Measurements from ENCODE around the gene CTNNA3. TPM values are rescaled to one million over a fixed set of nuclear protein-coding genes. Genes with fewer than 3 reads are reported as not detected.

Gene CTNNA3
- total RNA-seq, 6 donors from 2014 or later = 0.20 to 2.0 TPM; not detected in 4

DNA sequence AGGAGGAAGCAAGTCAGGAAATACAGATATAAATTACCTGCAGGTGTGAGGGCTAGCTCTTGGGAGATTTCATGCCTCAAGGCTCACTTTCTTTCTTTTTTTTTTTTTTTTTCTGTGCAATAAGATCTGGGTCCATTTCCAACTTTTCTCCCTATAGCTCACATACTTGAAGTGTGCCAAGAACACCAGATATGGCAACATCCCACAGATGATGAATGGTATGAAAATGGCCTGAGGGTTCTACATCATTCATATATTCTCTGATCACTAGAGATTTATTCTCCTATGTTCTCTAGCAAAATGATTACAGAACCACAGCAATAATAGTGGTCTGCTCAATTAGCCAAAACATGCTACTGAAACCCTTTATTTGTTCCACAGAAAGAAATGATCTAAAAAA lies 653.0 kb downstream of the CTNNA3 start:
- no peak overlapping the region for H3K27ac ChIP-seq
- TF ChIP-seq, protein P1, sequence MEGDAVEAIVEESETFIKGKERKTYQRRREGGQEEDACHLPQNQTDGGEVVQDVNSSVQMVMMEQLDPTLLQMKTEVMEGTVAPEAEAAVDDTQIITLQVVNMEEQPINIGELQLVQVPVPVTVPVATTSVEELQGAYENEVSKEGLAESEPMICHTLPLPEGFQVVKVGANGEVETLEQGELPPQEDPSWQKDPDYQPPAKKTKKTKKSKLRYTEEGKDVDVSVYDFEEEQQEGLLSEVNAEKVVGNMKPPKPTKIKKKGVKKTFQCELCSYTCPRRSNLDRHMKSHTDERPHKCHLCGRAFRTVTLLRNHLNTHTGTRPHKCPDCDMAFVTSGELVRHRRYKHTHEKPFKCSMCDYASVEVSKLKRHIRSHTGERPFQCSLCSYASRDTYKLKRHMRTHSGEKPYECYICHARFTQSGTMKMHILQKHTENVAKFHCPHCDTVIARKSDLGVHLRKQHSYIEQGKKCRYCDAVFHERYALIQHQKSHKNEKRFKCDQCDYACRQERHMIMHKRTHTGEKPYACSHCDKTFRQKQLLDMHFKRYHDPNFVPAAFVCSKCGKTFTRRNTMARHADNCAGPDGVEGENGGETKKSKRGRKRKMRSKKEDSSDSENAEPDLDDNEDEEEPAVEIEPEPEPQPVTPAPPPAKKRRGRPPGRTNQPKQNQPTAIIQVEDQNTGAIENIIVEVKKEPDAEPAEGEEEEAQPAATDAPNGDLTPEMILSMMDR (IDR thresholded peaks at IDR 0.05) = no peak
- no peak for ATAC-seq (ENCODE audit: low FRiP score in 2 of 2)

DNA sequence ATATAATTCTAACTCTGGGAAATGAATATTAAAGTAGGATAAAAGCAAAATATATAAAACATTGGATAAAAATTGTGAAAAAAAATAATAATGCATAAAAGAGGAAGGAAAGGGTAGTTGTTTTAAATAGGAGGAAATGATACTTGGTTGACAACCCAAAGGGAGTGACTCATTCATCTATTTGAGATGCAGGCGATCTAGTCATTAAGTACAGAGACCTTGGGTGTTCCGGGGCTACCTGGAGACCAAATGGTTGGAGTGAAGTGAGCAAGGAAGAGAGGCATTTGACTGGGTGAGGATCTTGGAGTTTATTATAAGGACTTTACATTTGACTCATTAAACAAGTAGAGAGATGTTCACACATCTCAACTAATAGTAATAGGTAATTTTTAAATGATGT lies 659.2 kb downstream of the CTNNA3 start:
- no peak for DNase-seq
- no peaks in the 10 kb centered on the region for H3K9me3 ChIP-seq
- no peak for TF ChIP-seq POLR2A (IDR thresholded peaks at IDR 0.05)
- TF ChIP-seq EP300 (IDR thresholded peaks at IDR 0.05) = no peak
- TF ChIP-seq, protein P1 (IDR thresholded peaks at IDR 0.05) = no peak
- TF ChIP-seq POLR2AphosphoS5 (IDR thresholded peaks at IDR 0.05) = no peak
- no peak for ATAC-seq (ENCODE audit: low FRiP score in 2 of 2)
- no peak overlapping the region for H3K4me3 ChIP-seq
- H3K36me3 ChIP-seq = no peaks in the 10 kb centered on the region
- H3K27ac ChIP-seq = no peak overlapping the region
- WGBS, 2 donors = 49 to 64% methylated on average over 2 of the region's 2 CpGs
- no peaks in the 10 kb centered on the region for H3K27me3 ChIP-seq
- no peaks in the 10 kb centered on the region for H3K4me1 ChIP-seq

More for the DNA sequence above, 653.0 kb downstream of the CTNNA3 start:
- no peaks in the 10 kb centered on the region for H3K27me3 ChIP-seq
- peaks cover 0 to 2% (median 0%) of the 10 kb centered on the region in 4 donors for H3K9me3 ChIP-seq
- H3K4me1 ChIP-seq = no peaks in the 10 kb centered on the region
- no peak overlapping the region for H3K4me3 ChIP-seq
- H3K36me3 ChIP-seq = no peaks in the 10 kb centered on the region
- no peak for DNase-seq

DNA sequence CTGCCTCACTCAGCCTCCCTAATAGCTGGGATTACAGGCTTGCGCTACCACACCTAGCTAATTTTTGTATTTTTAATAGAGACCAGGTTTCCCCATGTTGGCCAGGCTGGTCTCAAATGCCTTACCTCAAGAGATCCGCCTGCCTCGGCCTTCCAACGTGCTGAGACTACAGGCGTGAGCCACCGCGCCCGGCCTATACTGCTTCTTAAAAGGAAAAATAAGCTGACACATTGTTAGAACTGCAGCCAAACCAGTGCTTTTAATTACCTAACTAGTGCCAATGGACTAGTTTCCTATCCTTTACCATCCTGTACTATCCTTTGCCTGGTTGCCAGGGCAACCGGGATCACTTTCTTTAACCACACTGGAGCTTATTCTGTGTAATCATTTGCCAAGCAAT lies 662.1 kb downstream of the CTNNA3 start:
- Histone ChIP-seq H3K27ac (no peak overlapping the region), H3K27me3 (no peaks in the 10 kb centered on the region), H3K4me3 (no peak overlapping the region), H3K4me1 (no peaks in the 10 kb centered on the region), H3K9me3 (no peaks in the 10 kb centered on the region), H3K36me3 (no peaks in the 10 kb centered on the region)
- TF ChIP-seq EP300 (IDR thresholded peaks at IDR 0.05) (no peak), POLR2A (IDR thresholded peaks at IDR 0.05) (no peak), POLR2AphosphoS5 (IDR thresholded peaks at IDR 0.05) (no peak)
- TF ChIP-seq, protein P1 (IDR thresholded peaks at IDR 0.05) = no peak
- no peak for ATAC-seq (ENCODE audit: low FRiP score in 2 of 2)
- peak in 1 of 2 donors; percentile 26 for DNase-seq
- 94 to 96% methylated on average over 9 of the region's 9 CpGs for WGBS, 2 donors

DNA sequence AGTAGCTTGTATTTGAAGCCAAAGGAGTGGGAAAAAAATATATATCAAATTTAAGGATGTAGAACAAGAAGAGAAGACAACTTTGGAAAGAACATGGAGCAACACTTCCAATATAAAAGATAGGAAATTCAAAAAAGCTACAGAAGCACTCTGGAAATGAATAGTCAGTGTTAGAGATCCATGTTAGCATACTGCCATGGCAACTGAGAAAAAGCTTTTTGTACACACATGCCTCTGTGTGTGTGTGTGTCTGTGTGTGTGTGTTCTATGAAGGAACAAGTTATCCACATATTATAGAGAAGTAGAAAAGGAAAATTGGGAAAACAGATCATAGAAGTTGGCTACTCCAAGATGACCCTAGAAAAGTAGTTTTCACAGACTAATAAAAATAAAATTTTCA lies 673.9 kb downstream of the CTNNA3 start:
- Histone ChIP-seq H3K4me3 (no peak overlapping the region), H3K4me1 (no peaks in the 10 kb centered on the region), H3K27ac (no peak overlapping the region), H3K27me3 (no peaks in the 10 kb centered on the region), H3K9me3 (no peaks in the 10 kb centered on the region), H3K36me3 (no peaks in the 10 kb centered on the region)
- ATAC-seq (ENCODE audit: low FRiP score in 2 of 2) (no peak), DNase-seq (no peak)
- TF ChIP-seq POLR2AphosphoS5 (IDR thresholded peaks at IDR 0.05) (no peak), EP300 (IDR thresholded peaks at IDR 0.05) (no peak), POLR2A (IDR thresholded peaks at IDR 0.05) (no peak)
- TF ChIP-seq, protein P1 (IDR thresholded peaks at IDR 0.05) = no peak

DNA sequence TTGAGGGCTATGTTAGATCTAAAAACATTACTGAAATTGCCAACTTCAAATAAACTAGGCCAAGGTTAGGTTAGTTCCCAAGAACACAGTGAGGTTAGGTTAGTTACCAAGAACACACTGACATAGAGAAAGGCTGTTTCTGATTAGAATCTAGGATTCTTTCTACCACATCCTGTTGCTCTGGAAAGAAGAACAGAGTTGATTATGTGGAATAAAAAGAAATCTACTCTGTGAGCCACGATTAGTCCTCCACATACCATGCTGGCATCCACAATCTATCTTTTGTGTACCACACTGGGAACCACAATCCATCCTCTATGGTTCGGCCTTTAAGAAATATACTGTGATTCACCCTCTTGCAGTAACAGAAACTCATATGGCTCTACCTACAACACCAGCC lies 678.8 kb downstream of the CTNNA3 start:
- no peak for DNase-seq
- Histone ChIP-seq H3K27me3 (no peaks in the 10 kb centered on the region), H3K36me3 (no peaks in the 10 kb centered on the region), H3K4me3 (no peak overlapping the region), H3K27ac (no peak overlapping the region), H3K4me1 (no peaks in the 10 kb centered on the region), H3K9me3 (no peaks in the 10 kb centered on the region)
- ATAC-seq (ENCODE audit: low FRiP score in 2 of 2) = no peak
- TF ChIP-seq EP300 (IDR thresholded peaks at IDR 0.05) = no peak
- TF ChIP-seq, protein P1 (IDR thresholded peaks at IDR 0.05) = no peak
- no peak for TF ChIP-seq POLR2A (IDR thresholded peaks at IDR 0.05)
- TF ChIP-seq POLR2AphosphoS5 (IDR thresholded peaks at IDR 0.05) = no peak
- 70 to 100% methylated on average over 2 of the region's 2 CpGs for WGBS, 2 donors

All from upper lobe of left lung (tissue), 6 donors.